ENCODE measurements around the gene SERINC3.

The SERINC3 gene

GRCh38 chr20:44532981-44533331 is 11.1 kb upstream of the SERINC3 start:
- DNase-seq (ENCODE audit: low read depth in 2 of 2): no peak

DNA sequence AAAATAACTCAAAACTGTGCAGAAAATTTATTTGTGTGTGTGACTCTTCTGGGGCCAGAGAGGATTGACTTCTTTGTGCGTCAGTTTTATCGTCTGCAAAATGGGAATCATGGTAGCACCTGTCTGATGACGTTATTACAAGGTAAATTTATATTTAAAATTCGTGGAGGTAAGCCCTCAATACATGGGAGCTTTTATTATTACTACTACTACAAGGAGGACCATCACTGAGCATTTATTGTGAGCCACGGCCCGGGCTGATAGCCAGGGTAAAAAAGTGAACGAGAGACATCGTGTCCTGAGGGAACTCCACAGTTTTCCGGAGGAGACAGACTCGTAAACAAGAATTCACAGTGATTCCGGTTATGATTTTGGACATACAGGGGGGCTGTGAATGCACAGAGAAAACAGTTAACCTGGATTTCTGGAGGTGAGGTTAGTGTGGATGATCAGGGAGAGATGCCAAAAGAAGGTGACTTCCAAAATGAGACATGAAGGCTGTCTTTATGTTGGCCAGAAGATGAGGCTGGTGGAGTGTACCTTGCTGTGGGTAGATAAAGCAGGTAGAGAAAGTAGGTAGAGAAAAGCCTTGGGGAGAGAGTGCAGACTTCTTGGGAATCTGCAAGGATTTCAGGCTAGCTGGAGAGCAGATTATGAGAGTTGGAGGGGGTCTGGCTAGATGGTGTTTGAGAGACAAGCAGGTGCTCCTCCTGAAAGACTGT is 10.6 kb upstream of the SERINC3 start:
- no peak for DNase-seq (ENCODE audit: low read depth in 2 of 2)

GRCh38 chr20:44528309-44528708 is 6.4 kb upstream of the SERINC3 start:
- no peak for DNase-seq (ENCODE audit: low read depth in 2 of 2)

- no peak for DNase-seq (ENCODE audit: low read depth in 2 of 2)
These were observed 5.9 kb upstream of the SERINC3 start for GRCh38 chr20:44527716-44528199.

DNA sequence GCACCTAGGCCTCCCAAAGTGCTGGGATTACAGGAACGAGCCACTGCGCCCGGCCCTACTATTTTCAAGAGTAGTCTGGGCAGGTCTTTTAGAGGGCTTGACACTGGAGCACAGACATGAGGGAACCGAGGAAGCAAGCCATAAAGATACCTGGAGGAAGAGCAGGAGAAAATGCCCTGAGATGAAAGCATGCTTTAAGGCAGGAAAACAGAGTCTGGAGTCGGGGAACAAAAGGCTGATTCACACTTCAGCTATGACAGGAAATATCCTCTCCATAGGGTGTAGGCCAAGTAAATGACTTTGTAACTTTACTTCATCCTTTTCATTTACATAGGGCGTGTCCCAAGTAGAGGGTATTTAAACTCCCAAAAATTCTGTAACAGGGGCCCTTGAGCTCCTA is 4.3 kb upstream of the SERINC3 start:
- DNase-seq (ENCODE audit: low read depth in 2 of 2): no peak

DNA sequence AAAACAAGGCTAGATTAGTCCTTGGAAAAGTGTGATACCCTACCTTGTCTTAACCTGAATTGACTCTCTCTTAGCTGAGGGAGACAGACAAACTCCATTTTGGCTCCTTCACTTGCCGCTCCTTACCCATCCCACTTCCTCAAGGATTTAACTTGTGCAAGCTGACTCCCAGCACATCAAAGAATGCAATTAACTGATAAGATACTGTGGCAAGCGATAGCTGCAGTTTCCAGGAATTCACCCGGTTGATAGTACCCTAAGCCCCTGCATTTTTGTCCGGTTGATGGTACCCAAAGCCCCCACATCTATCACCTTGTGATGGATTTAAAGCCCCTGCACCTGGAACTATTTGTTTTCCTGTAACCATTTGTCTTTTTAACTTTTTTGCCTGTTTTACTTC is 1.9 kb upstream of the SERINC3 start:
- DNase-seq (ENCODE audit: low read depth in 2 of 2): no peak

DNA sequence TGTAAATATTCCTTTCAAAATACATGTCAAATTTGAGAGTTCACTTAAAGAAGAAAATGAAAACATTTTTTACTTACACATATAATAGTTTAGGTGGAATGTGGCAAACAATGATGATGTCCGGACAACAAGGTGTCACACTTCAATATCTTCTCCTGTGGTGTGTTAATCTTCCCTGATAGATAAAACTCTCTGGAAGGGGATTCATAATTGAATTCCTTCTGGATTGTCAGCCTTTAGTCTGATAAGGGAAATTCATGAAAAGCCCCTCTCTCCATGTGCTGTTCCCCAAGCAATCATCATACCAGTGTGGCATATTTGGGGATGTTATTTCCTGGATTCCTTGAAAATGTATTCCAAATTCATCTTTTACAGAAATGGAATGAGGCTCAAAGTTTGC is 971 bp upstream of the SERINC3 start:
- no peak for DNase-seq (ENCODE audit: low read depth in 2 of 2)

DNA sequence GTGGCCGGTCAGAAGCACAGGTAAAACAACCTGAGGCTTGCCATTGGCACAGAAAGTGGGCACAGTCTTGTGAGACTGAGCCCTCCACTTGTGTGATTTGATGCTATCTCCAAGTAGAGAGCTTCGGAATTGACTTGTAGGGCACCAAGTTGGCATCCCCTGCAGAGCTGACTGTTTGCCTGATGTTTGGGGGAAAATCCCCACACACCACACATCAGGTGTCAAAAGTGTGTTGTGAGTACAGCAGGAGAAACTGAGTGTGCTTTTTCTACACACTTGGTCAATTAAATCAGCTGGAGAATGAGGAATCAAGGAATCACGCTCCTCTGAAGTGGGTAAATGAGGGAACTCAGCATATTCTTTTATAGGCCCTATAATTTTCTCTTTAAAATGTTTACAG is 989 bp downstream of the SERINC3 start:
- DNase-seq (ENCODE audit: low read depth in 2 of 2): no peak

- DNase-seq (ENCODE audit: low read depth in 2 of 2): no peak
These were observed 3.6 kb downstream of the SERINC3 start for GRCh38 chr20:44518248-44518647.

DNA sequence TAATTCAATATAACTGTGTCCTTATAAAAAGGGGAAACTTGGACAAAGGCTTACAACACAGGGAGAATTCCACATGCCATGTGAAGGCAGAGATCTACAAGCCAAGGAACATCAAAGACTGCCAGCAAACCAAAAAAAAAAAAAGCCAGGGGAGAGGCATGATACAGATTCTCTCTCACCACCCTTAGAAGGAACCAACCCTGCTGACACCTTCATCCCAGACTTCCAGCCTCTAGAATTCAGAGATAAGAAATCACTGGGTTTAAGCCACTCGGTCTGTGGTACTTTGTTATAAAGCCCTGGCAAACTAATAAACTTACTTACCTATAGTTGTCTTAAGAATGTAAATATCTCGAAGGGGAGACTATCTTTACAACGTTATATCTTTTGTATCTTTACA is 4.4 kb downstream of the SERINC3 start:
- DNase-seq (ENCODE audit: low read depth in 2 of 2): no peak

- no peak for DNase-seq (ENCODE audit: low read depth in 2 of 2)
These were observed 5.4 kb downstream of the SERINC3 start for GRCh38 chr20:44516491-44516890.

GRCh38 chr20:44513871-44514270 is 8.0 kb downstream of the SERINC3 start:
- no peak for DNase-seq (ENCODE audit: low read depth in 2 of 2)

DNA sequence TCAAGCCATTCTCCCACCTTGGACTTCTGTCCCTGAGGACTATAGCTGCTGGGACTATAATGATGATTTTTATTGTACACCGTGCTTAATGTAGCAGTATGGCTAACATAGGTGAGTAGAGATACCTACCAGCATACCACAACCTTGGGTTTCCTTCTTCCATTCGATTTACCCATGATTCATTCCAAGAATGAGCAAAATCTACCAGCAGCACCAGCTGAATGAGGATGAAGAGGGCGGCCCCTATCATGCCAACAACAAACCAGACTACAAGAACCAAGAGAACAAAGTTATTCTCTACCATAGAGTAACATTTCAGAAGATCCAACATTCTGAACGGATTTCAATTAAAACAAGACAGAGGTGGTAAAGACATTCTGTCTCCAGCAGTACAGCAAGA is 12.1 kb downstream of the SERINC3 start:
- DNase-seq (ENCODE audit: low read depth in 2 of 2): no peak

DNA sequence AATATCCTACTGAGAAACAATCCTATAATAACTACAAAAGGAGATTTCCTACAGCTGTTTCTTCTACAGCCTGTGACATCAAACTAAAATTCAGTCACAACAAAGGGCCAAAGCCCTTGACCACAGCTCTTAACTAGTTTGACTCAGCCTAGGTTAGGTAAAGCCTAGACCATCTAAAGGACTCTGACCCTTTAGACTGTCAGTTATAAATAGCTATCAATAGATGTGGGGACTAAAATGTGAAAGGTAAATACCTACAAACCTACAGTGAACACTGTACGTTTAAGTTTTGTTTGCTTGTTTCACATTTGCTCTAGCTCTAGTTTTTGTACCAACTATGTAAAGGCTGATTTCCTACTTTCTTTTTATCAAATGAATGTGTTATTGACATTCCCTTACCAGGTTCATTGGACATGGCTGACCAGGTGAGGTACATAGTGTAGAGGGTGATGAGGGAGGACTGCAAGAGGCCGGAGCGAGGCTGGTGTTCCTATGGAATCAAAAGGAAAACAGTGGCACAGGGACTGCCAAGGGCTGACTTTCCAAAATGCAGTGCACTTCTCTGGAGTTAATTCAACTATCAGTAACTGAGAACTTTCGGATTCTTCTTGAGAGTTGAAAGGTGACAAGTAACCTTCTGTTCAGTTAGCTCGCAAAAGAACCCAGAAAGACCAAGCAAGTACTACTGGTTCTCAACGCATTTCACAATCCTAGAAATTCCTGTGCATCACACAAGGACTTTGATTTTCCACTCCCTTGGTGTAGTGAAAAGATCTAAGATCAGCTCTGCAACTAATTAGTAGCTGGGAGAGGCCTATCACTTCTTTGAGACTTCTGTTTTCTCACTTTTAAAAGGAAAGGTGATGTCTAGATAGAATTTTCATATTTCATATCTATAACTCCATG is 17.2 kb downstream of the SERINC3 start:
- DNase-seq (ENCODE audit: low read depth in 2 of 2): no peak

DNA sequence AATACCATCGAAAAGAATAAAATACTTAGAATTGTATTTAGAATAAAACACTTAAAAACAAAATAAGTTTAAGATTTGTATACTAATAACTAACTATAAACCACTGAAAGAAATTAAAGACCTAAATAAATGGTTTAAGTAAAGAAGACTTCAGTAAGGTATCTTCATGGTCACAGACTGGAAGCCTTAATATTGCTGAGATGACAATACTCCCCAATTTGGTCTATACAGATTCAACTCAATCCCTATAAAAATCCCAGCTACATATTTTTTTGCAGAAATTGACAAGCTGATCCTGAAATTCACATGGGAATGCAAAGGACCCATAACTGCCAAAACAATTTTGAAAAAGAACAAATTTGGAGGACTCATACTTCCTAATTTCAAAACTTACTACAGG is 18.9 kb downstream of the SERINC3 start:
- no peak for DNase-seq (ENCODE audit: low read depth in 2 of 2)

DNA sequence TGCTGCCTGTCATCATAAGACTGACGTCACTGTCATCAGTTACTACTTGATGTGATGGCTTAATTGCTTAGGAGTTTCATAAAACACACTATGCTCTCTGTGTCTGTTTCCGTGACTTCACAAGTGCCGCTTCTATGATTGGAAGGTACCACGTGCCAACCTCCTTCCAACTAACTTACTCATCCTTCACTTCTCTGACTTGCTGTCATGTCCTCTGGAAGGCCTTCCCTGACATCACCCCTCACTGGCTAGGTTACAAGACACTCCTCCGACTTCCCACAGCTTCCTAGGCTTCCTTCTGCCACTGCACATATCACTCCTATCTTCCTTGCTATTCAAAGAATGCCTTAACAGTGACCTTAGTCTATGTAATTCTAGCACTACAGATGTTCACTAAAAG is 20.4 kb downstream of the SERINC3 start:
- no peak for DNase-seq (ENCODE audit: low read depth in 2 of 2)

- no peak for DNase-seq (ENCODE audit: low read depth in 2 of 2)
These were observed 21.6 kb downstream of the SERINC3 start for GRCh38 chr20:44500221-44500620.

GRCh38 chr20:44497761-44498160 is 24.1 kb downstream of the SERINC3 start:
- DNase-seq (ENCODE audit: low read depth in 2 of 2): no peak

- no peak for DNase-seq (ENCODE audit: low read depth in 2 of 2)
These were observed 24.9 kb downstream of the SERINC3 start for GRCh38 chr20:44496976-44497375.

GRCh38 chr20:44495802-44496481 is 25.9 kb downstream of the SERINC3 start:
- DNase-seq (ENCODE audit: low read depth in 2 of 2): no peak

DNA sequence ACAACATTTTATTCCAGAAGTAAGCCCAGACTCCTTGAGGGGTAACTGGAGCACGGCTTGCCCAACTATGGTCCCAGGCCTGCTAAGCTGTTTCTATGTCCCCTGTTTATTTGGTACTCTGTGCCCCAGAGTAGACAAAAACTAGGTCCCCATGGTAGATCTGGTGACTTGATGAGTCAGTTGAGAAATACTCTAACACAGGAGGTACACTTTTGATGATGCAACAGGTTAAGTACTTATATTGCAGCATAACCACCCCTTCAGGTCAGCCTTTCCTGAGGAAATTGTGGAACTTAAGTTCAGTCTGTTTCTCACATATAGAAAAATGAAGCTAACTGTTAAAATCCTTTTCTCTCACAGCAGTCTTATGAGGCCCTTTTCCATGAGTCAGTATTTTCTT is 26.6 kb downstream of the SERINC3 start:
- DNase-seq (ENCODE audit: low read depth in 2 of 2): no peak

- DNase-seq (ENCODE audit: low read depth in 2 of 2): no peak
These were observed 27.2 kb downstream of the SERINC3 start for GRCh38 chr20:44494681-44495080.

- no peak for DNase-seq (ENCODE audit: low read depth in 2 of 2)
These were observed 27.6 kb downstream of the SERINC3 start for GRCh38 chr20:44494266-44494665.
